HG03066 (cell line): Measurements from ENCODE around the gene CALM3.
"Not testable (repeated sequence)": the region's sequence is repeated elsewhere in the genome, so short reads cannot be mapped to it uniquely, and the experiment has no call there.

Experiments used
- ATAC-seq: cut with Tn5 transposase; IDR thresholded peaks from one replicate; pipeline ENCODE4 v1.9.1; 2021; ENCODE audit warnings: low read depth; ENCODE audit not compliant: unreplicated experiment

The CALM3 gene

GRCh38 chr19:46614114-46614722 lies 13.1 kb downstream of the CALM3 start:
- ATAC-seq, result no peak

GRCh38 chr19:46615966-46616365 lies 14.8 kb downstream of the CALM3 start:
- ATAC-seq, result no peak

- ATAC-seq, result no peak
Measured at GRCh38 chr19:46616631-46617322, 15.6 kb downstream of the CALM3 start.

GRCh38 chr19:46617601-46618000 lies 16.5 kb downstream of the CALM3 start:
- ATAC-seq, result no peak

GRCh38 chr19:46618670-46619231 lies 17.6 kb downstream of the CALM3 start:
- ATAC-seq, result no peak

- no peak for ATAC-seq
Measured at GRCh38 chr19:46620267-46620666, 19.1 kb downstream of the CALM3 start.

- ATAC-seq, result no peak
Measured at GRCh38 chr19:46620716-46621115, 19.6 kb downstream of the CALM3 start.

- no peak for ATAC-seq
Measured at GRCh38 chr19:46621191-46622117, 20.3 kb downstream of the CALM3 start.

GRCh38 chr19:46622118-46622446 lies 21.0 kb downstream of the CALM3 start:
- no peak for ATAC-seq

GRCh38 chr19:46623915-46624502 lies 22.9 kb downstream of the CALM3 start:
- no peak for ATAC-seq

GRCh38 chr19:46624958-46625661 lies 24.0 kb downstream of the CALM3 start, which contains the start of gene PTGIR:
PTGIR (minus strand) TSS chr19:46625089; CDS start chr19:46624225, 864 bp downstream.
- ATAC-seq, result no peak

GRCh38 chr19:46625731-46626130 lies 24.6 kb downstream of the CALM3 start:
- no peak for ATAC-seq

- no peak for ATAC-seq
Measured at GRCh38 chr19:46626446-46626845, 25.3 kb downstream of the CALM3 start.

GRCh38 chr19:46628970-46629369 lies 27.8 kb downstream of the CALM3 start:
- ATAC-seq, result not testable (repeated sequence)

- ATAC-seq, result no peak
Measured at GRCh38 chr19:46629546-46630025, 28.5 kb downstream of the CALM3 start.

- no peak for ATAC-seq
Measured at GRCh38 chr19:46630586-46631205, 29.6 kb downstream of the CALM3 start.

- ATAC-seq, result no peak
Measured at GRCh38 chr19:46631481-46631880, 30.4 kb downstream of the CALM3 start.

- ATAC-seq, result no peak
Measured at GRCh38 chr19:46633130-46633529, 32.0 kb downstream of the CALM3 start.

GRCh38 chr19:46634045-46634655 lies 33.0 kb downstream of the CALM3 start:
- ATAC-seq, result no peak
